ENCODE results near the gene HIBCH.
"Not testable (repeated sequence)": the region's sequence is repeated elsewhere in the genome, so short reads cannot be mapped to it uniquely, and the experiment has no call there.

The HIBCH gene

DNA sequence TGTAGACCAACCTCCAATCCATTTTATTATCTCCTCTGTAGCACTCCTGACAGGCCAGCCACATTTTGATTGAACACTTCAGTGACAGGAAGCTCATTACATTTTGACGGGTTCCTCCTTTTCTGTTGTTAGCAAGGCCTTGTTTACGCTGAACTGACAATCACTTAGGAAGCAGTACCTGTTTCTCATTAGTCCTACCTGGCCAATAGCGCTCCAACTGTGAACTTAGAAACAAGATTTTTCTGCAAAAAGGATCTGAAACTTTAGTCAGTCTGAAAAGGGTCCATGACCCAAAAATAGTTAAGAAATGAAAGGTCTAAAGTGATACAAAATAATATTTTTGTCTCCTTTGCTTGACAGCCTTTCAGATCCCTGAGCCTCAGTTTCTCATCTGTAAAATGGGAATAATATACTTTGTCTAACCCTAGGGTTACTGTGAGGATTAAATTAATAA is 137.5 kb downstream of the HIBCH start:
- no peak for DNase-seq

DNA sequence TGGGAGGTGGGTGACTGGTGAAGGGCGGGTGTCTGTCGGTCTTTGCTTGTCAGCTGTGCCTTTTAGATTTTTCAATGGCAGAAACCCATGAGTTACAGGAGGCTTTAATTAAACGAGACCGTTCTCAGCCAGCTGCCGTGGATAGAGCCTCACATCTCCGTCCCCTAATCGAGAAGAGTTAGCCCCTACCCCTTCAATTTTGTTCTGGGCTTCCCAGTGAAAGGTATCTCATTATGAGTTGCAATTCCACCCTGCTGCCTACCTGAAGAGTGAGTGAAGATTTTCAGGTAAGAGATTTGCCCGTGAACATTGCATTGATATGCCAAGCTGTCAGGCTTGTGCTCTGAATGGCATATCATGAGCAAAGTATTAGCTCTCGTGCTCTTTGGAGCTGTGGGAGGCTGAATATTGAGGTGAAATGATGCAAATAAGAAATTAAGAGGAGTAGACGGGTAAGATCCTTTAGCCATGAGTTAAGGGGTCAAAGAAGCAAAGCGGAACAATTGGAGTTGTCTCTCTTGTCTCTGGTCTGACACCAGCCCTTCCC is 138.4 kb downstream of the HIBCH start:
- DNase-seq = no peak

DNA sequence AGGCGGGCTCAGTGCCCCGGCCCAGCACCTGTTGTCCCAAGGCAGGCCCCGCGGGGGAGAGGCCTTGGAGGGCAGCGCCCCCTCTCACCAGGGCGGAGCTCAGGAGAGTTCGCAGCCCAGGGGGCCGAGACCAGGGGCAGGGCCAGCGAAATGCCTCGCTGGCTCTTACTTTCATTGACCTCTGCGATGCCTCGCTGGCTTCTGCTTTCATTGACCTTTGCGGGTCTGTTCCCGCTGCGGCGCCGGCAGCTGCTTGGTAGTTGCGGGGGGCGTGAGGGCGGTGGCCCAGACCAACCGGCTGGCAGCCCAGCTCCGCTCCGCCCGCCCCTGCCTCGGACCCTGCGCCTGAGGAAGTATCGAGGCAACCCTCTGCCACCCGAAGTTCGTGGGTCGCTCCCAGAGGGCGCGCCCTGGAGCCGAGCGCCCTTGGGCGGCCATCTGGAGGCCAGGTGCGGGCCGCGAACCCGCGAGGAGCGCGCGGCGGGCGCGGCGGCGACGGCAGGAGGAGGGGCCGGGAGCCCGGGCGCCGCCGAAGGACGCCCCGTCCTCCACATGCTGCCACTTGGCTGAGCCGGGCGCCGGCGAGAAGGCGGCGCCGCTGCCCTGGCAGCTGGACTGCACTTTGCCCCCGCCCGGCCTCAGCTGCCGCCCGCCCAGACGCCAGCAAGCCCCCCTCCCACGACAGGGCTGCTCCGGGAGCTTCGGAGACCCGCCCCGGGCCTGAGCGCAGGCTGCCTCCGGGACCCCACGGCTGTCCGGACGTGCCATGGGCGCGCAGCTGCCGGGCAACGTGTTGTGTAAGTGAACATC is 139.1 kb downstream of the HIBCH start:
- DNase-seq = no peak

DNA sequence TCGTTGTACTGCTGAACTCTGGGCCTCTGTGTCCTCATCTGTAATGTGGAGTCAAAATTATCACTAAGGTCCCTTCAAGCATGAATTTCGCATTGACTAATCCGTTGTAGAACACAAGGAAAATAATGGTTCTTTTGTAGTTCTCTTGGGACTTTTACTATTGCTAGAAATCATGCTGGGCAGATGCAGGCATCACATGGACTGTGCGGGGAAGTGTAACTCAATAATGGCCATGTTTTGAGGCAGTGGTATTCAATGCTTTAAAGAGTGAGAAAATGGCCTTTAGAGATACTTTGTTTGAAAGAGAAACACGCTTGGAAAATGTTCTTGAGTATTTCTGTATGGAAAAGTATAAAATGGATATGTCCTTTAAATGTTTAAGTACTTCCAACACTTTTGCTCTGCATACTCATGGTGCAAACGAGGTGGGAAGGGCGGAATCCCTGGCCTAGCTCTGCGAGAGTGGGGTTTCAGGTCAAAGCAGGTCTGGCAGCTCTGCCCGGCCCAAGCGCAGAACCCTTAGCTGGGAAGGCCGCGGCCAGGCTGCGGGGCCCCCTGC is 139.8 kb downstream of the HIBCH start:
- no peak for DNase-seq

DNA sequence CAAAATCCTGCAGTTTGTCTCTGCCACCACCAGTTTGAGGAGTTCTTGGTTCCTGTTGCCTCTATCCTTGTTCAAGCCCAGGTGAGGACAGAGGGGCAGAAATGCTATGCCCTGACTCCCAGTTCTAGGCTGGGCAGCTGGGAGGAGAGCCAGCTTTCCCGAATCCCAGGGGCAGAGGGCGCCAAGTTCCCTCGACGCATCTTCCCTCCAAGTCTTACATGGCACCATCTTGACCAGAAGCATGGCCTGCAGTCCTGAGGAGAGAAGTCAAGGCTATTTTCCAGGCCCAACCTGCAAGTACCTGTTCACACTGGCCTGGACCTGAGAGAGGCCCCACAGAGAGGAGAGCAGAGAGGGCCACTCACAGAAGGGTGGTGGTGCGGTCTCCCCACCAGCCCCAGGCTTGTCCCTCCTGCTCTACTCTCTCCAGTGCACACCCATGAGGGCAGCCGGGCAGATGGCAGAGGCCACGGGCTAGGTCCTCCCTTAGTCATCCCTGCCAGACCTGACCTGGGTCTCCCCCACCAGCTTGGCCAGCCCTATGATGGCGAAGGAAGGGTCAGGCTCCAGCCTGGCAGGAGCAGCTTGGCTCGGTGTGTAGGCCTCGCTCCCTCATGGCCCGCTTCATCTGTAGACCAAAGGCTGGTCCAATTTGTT is 141.4 kb downstream of the HIBCH start:
- DNase-seq = no peak

DNA sequence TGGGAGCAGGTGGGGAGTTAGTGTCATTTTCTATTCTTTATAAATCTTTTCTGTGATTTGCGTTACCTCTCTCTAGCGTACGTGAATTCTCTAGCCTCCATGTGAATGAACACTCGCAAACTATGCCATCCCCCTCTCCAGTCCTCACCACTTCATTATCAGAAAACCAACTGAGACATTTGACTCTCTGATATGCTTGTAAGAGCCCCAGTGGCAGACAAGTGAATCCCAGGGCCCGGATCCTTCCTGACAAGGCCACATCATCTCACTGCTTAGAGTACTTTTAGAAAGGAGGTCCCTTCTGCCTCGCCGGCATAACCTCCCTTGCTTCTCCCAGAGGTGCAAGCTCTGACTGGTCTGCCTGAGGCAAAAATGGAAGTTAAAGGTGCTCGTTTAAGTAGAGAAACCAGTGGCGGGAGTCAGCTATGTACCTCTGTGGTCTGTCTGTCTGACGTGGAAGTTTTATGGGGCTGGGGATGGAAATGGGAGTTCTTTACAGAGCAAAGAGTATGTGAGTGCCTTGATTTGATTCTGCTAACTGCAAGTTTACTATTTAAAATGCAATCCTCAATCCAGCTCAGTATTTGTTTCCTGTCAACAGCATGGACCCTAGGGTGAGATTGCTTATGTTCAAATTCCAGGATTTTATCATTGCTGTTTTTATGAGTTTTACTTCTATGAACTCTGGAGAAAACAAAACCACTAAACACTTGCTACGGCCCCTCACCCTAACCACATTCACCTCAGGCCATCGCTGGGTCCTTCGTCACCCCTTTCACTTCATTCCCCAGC is 142.2 kb downstream of the HIBCH start:
- no peak for DNase-seq

DNA sequence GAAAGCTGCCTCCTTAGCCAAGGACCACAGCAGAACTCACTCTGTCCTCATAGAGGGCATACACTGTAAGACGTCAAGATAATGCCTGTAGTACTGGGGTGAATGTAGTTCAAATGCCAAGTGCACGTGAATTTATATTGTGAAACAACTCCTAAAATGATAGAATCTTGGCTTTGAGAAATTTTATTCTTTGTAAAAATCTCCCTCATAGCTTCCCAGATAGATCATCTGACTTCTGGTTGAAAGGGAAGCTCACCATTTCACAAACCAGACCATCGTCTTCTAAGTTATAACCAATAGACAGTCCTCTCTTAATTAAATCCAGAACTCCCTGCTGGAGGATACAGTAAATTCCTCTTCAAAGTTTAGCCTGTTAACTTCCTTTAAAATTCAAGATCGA is 146.2 kb downstream of the HIBCH start:
- no peak for DNase-seq

DNA sequence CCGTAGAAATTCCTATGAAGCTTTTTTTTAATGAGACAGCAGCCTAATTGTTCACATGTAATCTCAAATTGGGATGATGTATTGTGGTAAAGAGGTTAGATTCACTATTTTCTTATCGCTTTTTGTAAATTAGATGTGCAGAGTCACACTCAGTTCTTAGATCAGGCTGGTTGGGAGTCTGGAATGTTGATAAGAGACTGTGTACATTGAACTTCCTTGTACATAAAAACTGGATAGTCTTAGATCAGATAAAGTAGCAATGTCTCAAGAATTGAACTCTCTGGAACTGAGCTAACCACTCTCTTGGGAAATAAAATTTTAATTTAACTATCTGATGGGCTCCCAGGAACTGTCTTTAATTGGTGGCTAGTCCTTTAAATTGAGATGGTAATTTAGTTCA is 149.0 kb downstream of the HIBCH start:
- DNase-seq = no peak

DNA sequence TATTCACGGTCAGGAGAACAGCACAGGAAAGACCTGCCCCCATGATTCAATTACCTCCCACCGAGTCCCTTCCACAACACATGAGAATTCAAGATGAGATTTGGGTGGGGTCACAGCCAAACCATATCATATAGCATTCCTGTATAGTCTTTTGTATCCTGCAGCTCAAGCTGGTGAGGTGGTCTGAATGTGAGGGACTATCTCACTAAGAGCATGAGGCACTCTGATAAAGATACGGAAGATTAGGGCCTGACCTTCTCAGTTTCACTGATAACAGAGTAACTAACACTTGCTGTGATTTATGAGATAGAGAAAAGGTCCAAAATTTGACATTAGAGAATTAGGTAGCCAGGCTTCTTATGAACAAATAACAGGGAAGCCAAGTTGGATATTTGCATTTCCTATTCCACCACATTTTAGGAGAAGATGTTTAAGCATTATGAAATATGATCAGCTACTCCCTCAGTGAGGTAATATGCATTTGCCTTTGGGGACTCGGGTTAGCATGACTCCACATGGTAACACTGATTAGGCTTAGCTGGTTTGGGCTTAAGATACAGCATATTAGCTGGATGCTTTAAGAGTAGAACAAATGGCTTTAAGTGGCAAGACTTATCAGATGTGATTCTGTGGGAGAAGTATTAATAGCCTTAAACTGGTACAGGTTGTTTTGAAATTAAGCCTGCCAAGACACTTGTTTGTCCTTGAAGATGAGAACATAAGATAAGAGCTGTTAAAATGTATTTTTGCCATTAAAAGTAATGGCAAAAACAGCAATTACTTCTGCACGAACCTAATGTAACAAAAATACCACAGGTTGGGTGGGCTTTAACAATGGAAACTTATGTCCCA is 150.2 kb downstream of the HIBCH start:
- no peak for DNase-seq

DNA sequence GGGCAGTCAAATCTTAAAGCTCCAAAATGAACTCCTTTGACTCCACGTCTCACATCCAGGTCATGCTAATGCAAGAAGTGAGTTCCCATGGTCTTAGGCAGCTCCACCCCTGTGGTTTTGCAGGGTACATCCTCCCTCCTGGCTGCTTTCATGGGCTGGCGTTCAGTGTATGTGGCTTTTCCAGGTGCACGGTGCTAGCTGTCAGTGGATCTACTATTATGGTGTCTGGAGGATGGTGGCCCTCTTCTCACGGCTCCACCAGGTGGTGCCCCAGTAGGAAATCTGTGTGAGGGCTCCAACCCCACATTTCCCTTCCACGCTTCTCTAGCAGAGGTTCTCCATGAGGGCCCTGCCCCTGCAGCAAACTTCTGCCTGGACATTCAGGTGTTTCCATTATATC is 151.9 kb downstream of the HIBCH start:
- no peak for DNase-seq

DNA sequence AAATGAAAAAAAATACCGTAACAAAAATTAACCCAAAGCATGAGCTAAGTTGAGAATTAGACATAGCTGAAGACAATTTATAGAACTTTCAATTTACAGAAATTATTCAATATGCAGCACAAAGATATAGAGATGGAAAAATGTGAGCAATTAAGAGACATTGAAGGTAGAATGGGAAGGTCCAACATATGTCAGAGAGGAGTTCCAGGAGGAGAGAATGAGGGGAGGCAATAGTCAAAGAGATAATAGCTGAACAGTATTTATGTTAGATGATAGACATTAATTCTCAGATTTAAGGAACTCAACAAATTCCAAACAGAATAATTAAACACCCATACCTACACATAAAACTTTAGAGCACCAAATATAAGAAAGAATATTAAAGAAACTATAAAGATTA is 154.1 kb downstream of the HIBCH start:
- no peak for DNase-seq

DNA sequence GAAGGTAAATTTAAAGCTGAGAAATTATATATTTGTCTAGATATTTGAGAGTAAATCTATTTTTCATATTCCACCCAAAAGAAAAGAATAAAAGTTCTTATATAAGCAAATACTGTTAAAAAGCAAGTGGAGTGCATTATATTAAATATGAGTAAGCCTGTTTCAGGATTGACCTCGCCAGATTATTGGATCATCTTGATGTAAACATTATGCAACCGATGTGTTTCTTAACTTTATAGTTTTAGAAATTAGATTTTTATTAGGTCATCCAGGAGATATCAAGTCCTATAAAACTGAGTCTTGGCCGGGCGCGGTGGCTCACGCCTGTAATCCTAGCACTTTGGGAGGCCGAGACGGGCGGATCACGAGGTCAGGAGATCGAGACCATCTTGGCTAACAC is 156.8 kb downstream of the HIBCH start:
- no peak for DNase-seq

DNA sequence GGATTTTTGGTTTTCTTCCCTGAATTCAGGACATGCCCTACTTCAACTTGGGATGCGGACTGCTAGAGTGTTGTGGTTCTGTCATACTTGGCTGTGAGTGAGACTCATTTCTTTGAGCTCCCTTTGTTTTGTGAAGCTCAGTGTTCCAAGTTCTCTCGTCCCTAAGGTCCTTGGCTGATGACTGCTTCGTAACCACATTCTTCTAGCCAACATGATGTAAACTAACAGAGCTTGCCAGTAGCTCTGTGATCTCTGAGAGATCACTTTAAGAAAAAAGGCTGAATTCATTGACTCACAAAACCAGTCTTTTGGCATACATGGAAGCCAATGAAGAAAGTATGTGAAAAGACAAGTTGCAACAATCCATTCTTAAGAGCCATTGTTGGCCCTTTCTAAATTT is 160.2 kb downstream of the HIBCH start:
- no peak for DNase-seq

DNA sequence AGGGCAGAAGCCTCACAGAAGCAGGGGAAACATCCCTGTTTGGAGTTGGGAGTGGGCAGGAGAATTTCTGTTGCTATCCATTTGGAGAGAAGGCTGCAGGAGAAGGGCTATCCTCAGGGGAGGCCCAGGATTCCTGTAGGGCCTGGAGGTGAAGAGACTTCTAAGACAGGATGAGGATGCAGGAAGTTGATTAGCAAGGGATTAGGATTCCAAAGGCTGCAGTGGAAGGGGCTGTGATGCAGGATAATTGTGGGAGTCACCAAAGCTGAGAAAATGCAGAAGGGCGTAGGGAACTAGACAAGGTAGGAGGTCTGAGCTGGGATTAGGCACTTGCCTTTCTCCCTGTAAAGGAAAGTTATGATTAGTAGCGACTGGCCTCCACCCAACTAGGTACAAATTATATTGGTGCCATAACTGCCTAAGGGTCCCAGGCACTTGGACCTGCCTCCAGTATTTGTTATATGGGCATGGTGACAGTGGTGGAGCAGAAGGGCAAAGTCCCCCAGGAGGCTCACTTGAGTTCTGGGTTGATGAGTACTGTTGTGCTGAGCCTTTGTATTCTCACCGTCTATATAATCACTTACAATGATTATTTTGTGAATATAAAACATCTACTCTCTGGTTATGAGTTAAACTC is 160.7 kb downstream of the HIBCH start:
- DNase-seq = no peak

DNA sequence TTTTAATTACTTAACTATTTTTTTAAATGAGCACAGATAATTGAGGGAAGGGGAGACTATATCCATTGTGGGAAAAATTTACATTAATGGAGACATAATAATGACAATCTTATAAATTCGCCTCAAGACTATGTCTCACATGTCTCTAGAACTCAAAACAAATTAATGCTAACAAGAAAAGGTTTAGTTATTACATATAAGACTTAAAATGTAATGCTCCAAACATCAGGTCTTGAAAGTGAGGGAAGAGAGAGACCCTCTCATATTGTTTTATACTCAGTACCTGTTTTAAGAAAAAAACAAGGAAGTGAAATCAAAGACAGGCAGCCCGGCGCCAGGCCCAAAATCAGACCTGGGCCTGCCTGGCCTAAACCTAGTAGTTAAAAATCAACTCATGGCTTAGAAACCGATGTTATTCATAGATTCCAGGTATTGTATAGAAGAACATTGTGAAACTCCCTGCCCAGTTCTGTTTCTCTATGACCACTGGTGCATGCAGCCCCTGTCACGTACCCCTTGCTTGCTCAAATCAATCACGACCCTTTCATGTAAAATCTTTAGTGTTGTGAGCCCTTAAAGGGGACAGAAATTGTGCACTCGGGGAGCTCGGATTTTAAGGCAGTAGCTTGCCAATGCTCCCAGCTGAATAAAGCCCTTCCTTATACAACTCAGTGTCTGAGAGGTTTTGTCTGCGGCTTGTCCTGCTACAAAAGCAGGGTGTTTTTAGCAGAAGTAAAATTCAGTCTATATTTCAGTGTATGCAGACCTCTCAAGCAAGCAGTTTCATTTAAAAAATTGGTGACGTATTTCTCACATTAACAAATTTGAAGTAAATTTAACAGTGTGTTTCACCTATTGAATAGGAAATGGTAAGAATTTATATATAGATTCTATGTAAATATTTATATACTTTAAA is 161.8 kb downstream of the HIBCH start:
- not testable (repeated sequence) for DNase-seq

DNA sequence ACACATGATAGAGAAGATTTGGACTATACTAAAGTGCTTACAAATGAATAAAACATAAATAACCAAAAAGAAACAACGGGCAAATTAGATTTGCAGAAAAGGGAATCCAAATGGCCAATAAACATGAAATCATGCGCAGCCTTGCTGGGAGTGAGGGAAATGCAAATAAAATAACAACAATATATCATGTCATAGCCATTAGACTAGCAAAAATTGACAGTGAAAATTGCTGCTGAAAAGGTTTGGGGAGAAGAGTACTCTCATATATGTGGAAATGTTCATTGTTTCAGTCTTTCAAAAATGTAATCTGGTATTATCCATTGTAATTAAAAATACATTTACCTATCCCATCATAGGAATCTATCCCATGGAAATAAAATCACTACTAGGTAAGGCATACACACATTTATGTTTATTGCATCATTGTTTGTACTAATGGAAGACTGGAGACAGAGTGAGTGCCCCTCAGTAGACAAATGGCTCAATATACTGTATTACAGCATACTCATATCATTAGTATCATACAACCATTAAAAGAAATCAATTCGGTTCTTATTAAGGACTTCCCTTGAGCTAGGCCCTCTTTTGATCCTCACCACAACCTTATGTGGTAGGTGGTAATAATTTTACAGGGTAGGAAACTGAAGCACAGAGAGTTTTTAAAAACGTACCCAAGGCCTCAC is 163.0 kb downstream of the HIBCH start:
- no peak for DNase-seq

All from cortex of kidney (tissue), 1 donor.